Skeletal muscle satellite cell (primary cell): Measurements from ENCODE around the gene IL6ST.
A peak's percentile ranks its signal among the peaks of the same experiment; 100 is the strongest.
"Not testable (repeated sequence)": the region's sequence is repeated elsewhere in the genome, so short reads cannot be mapped to it uniquely, and the experiment has no call there.

Experiments used
- H3K27me3 ChIP-seq: 2 replicates; pipeline ENCODE4 v1.7.0; 2013; ENCODE audit warnings: low read length; ENCODE audit not compliant: control insufficient read depth, insufficient read depth
- H3K36me3 ChIP-seq: 2 replicates; pipeline ENCODE4 v1.7.0; 2013; ENCODE audit warnings: mild to moderate bottlenecking, control low read depth, low read length; ENCODE audit not compliant: insufficient read depth
- H3K4me1 ChIP-seq: 2 replicates; pipeline ENCODE4 v1.7.0; 2013; ENCODE audit warnings: low read length; ENCODE audit not compliant: control insufficient read depth, insufficient read depth
- H3K4me2 ChIP-seq: 2 replicates; pipeline ENCODE4 v1.7.0; 2013; ENCODE audit warnings: mild to moderate bottlenecking, low read length
- H3K4me3 ChIP-seq: 2 replicates; pipeline ENCODE4 v1.7.0; 2013; ENCODE audit warnings: low read length
- H3K9ac ChIP-seq: 2 replicates; pipeline ENCODE4 v1.7.0; 2013; ENCODE audit warnings: mild to moderate bottlenecking, low read depth, low read length, moderate library complexity
- H3K9me3 ChIP-seq: replicated peaks from 2 replicates; pipeline ENCODE4 v1.7.0; 2013; ENCODE audit warnings: mild to moderate bottlenecking, control low read depth, low read length

Gene IL6ST

GRCh38 chr5:55989860-55990259 is 4.9 kb downstream of the IL6ST start:
- no peaks in the 10 kb centered on the region for H3K9me3 ChIP-seq
- H3K27me3 ChIP-seq, result no peaks in the 10 kb centered on the region
- peaks cover 27% of the 10 kb centered on the region for H3K4me1 ChIP-seq
- peaks cover 18% of the 10 kb centered on the region for H3K36me3 ChIP-seq
- H3K4me3 ChIP-seq, result no peak overlapping the region
- H3K9ac ChIP-seq, result no peak overlapping the region
- peak overlapping the region; percentile 54 for H3K4me2 ChIP-seq

DNA sequence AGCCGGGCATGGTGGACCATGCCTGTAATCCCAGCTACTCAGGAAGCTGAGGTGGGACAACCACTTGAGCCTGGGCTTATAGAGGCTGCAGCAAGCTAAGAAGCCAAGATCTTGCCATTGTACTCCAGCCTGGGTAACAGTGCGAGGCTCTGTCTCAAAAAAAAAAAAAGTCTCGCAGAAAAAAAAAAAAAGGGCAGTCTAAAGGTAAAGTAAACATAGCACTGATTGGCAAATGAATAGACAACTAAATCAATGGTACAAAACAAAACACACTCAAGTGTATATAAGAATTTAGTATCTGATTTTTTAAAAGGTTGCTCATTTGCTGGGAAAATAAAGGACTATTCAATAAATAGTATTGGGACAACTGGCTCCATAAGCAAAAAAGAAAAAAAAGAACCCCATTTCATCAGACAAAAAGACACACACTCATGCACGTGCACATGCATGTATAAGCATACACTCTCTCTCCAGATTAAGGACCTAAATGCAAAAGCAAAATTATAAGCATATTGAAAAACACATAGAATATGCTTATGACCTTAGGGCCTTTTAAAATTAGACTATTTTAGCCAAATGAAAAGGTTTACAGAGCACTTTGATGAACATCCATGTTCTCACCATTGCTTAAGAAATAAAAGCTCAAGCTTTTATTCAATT is 5.7 kb downstream of the IL6ST start:
- Histone ChIP-seq H3K9ac (no peak overlapping the region), H3K36me3 (peaks cover 18% of the 10 kb centered on the region), H3K4me1 (peaks cover 27% of the 10 kb centered on the region), H3K4me3 (no peak overlapping the region), H3K4me2 (peak overlapping the region; percentile 54), H3K27me3 (no peaks in the 10 kb centered on the region), H3K9me3 (no peaks in the 10 kb centered on the region)

- Histone ChIP-seq H3K4me1 (peaks cover 27% of the 10 kb centered on the region), H3K36me3 (peaks cover 18% of the 10 kb centered on the region)
- H3K9me3 ChIP-seq, H3K4me2 ChIP-seq, H3K4me3 ChIP-seq, H3K9ac ChIP-seq, H3K27me3 ChIP-seq: not testable (repeated sequence)
Measured at GRCh38 chr5:55988428-55988827, 6.3 kb downstream of the IL6ST start.

DNA sequence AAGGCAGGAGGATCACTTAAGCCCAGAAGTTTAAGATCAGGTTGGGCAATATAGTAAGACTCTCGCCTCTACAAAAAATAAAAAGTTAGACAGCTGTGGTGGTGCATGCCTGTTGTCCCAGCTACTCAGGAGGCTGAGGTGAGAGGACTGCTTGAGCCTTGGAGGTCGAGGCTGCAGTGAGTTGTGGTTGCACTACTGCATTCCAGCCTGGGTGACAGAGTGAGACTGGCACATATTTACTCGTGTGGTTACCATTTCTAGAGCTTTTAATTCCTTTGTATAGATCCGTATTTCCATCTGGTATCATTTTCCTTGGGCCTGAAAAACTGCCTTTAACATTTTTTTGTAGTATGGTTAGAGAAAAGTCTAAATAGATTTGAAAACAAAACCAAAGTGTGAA is 7.8 kb downstream of the IL6ST start:
- H3K27me3 ChIP-seq, result no peaks in the 10 kb centered on the region
- no peak overlapping the region for H3K4me3 ChIP-seq
- peaks cover 18% of the 10 kb centered on the region for H3K36me3 ChIP-seq

DNA sequence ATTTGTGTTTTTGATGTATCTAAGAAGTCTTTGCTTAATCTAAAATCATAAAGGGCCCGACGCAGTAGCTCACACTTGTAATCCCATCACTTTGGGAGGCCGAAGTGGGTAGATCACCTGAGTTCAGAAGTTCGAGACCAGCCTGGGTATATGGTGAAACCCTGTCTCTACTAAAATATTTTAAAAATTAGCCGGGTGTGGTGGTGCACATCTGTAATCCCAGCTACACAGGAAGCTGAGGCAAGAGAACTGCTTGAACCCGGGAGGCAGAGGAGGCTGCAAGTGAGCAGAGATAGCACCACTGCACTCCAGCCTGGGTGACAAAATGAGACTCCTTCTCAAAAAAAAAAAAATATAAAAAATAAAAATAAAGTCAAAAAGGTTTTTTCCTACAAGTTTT is 9.6 kb downstream of the IL6ST start:
- Histone ChIP-seq H3K36me3 (peaks cover 22% of the 10 kb centered on the region), H3K9me3 (no peaks in the 10 kb centered on the region), H3K27me3 (no peaks in the 10 kb centered on the region), H3K4me1 (peaks cover 10% of the 10 kb centered on the region), H3K4me2 (no peak overlapping the region), H3K4me3 (no peak overlapping the region), H3K9ac (no peak overlapping the region)

More for the DNA sequence above, 7.8 kb downstream of the IL6ST start:
- Histone ChIP-seq H3K9ac (no peak overlapping the region), H3K4me2 (no peak overlapping the region), H3K4me1 (peaks cover 18% of the 10 kb centered on the region), H3K9me3 (no peaks in the 10 kb centered on the region)

DNA sequence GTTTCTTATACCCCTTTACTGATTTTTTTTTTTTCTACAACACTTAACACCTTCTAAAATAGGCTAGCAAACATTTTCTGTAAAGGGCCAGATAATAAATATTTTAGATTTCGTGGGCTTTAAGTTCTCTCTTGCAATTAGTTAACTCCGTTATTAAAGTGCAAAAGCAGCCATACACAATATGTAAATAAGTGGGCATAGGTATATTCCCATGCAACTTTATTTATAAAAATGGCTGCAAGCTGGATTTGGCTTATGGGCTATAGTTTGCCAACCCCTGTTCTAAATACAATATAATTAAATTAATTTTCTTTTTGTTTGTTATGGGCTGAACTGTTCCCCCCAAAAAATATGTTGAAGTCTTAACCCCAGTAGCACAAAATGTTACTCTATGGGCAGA is 10.8 kb downstream of the IL6ST start:
- no peak overlapping the region for H3K4me3 ChIP-seq
- H3K36me3 ChIP-seq, result peaks cover 26% of the 10 kb centered on the region
- no peak overlapping the region for H3K4me2 ChIP-seq
- H3K9me3 ChIP-seq, result no peaks in the 10 kb centered on the region
- H3K4me1 ChIP-seq, result no peaks in the 10 kb centered on the region
- no peaks in the 10 kb centered on the region for H3K27me3 ChIP-seq
- no peak overlapping the region for H3K9ac ChIP-seq

GRCh38 chr5:55982957-55983381 is 11.8 kb downstream of the IL6ST start:
- peaks cover 26% of the 10 kb centered on the region for H3K36me3 ChIP-seq
- no peak overlapping the region for H3K4me3 ChIP-seq
- peaks cover 1% of the 10 kb centered on the region for H3K4me1 ChIP-seq
- no peaks in the 10 kb centered on the region for H3K27me3 ChIP-seq
- H3K9ac ChIP-seq, result no peak overlapping the region
- no peak overlapping the region for H3K4me2 ChIP-seq
- no peaks in the 10 kb centered on the region for H3K9me3 ChIP-seq

DNA sequence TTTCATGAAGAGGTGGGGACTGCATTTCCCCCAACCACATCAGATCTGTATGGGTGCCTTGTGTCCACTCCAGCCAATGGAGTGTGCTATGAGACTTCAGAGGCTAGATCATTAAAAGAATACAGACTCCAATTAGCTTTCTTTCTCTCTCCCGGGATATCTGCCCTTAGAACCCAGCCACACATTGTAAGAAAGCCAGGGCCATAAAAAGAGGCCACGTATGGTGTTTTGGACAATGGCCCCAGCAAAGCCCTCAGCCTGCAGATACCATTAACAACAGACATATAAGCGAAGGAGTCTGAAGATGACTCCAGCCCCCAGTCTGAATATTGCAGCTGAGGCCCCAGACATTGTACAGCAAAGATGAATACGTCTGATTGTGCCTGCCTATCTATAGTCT is 21.5 kb downstream of the IL6ST start:
- H3K27me3 ChIP-seq, result no peaks in the 10 kb centered on the region
- H3K9ac ChIP-seq, result no peak overlapping the region
- no peak overlapping the region for H3K4me3 ChIP-seq
- H3K4me2 ChIP-seq, result no peak overlapping the region
- no peaks in the 10 kb centered on the region for H3K9me3 ChIP-seq
- peaks cover 14% of the 10 kb centered on the region for H3K4me1 ChIP-seq
- H3K36me3 ChIP-seq, result peaks cover 59% of the 10 kb centered on the region

- no peak overlapping the region for H3K4me3 ChIP-seq
- peak overlapping the region; percentile 47 for H3K4me2 ChIP-seq
- H3K4me1 ChIP-seq, result peaks cover 6% of the 10 kb centered on the region
- H3K9me3 ChIP-seq, result no peaks in the 10 kb centered on the region
- peaks cover 59% of the 10 kb centered on the region for H3K36me3 ChIP-seq
- H3K9ac ChIP-seq, result no peak overlapping the region
- H3K27me3 ChIP-seq, result no peaks in the 10 kb centered on the region
Measured at GRCh38 chr5:55969956-55970355, 24.8 kb downstream of the IL6ST start.

DNA sequence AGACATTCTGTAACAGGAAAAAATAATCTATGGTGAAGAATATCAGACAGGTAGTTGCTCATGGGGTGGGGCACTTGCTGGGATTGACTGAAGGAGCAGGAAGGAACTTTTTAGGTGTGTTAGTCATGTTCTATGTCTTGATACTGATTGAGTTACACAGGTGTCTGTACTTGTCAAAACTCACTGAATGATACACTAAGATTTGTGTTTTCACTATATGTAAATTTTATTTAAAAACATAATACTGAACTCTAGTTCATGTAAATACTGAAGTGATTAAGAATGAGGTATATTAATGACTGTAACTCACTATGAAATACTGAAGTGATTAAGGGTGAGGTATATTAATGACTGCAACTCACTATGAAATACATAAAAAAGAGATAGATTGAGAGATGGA is 28.5 kb downstream of the IL6ST start:
- Histone ChIP-seq H3K27me3 (no peaks in the 10 kb centered on the region), H3K36me3 (peaks cover 53% of the 10 kb centered on the region), H3K4me3 (no peak overlapping the region), H3K9ac (no peak overlapping the region), H3K4me2 (no peak overlapping the region), H3K4me1 (peaks cover 6% of the 10 kb centered on the region), H3K9me3 (no peaks in the 10 kb centered on the region)

GRCh38 chr5:55965525-55965924 is 29.2 kb downstream of the IL6ST start:
- Histone ChIP-seq H3K9ac (no peak overlapping the region), H3K4me3 (no peak overlapping the region), H3K4me2 (no peak overlapping the region), H3K4me1 (peaks cover 6% of the 10 kb centered on the region), H3K9me3 (no peaks in the 10 kb centered on the region), H3K36me3 (peaks cover 59% of the 10 kb centered on the region), H3K27me3 (no peaks in the 10 kb centered on the region)

GRCh38 chr5:55960779-55961178 is 34.0 kb downstream of the IL6ST start:
- Histone ChIP-seq H3K4me3 (no peak overlapping the region), H3K9ac (no peak overlapping the region), H3K4me1 (no peaks in the 10 kb centered on the region), H3K36me3 (peaks cover 69% of the 10 kb centered on the region), H3K4me2 (no peak overlapping the region), H3K9me3 (no peaks in the 10 kb centered on the region), H3K27me3 (no peaks in the 10 kb centered on the region)
